HG03354 (cell line): ENCODE results near the gene FBLN2.
"Not testable (repeated sequence)": the region's sequence is repeated elsewhere in the genome, so short reads cannot be mapped to it uniquely, and the experiment has no call there.

Experiments used
- ATAC-seq: cut with Tn5 transposase; IDR thresholded peaks from one replicate; pipeline ENCODE4 v1.9.1; 2021; ENCODE audit warnings: mild to moderate bottlenecking; ENCODE audit not compliant: unreplicated experiment, poor library complexity, severe bottlenecking

Gene FBLN2

DNA sequence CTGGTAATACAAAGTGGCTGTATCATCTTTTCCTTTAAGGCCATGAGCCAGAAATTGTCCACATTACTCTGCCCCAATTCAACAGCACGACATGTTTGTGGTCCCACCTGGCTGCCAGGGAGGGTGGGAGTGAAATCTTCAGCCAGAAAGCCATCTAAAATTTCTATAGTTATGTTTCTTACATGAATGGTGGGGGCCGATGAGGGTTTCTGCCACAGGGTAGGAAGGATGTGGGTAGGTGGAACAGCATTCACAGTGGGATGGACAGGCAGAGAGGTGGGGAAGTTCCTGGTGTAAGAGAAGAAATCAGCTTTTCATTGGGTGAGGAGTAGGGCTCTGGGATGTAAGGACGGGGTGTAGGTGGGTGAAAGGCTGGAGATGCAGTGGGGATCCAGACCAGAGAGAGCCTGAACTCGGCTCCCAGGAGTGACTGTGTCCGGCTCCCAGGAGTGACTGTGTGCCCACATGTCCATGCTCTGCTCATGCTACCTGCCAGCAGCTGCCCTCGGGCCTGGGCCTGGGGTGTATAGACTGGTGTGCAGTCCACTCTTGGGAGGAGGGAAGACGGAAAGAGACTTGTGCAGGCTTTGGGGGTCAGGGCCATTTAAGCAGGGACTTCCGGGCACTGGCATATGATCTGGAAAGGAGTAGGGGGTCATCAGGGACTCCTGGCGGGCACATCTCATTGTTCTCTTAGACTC lies 3.8 kb upstream of the FBLN2 start:
- no peak for ATAC-seq

GRCh38 chr3:13545952-13546454 lies 2.9 kb upstream of the FBLN2 start:
- ATAC-seq, result no peak

GRCh38 chr3:13546667-13547171 lies 2.2 kb upstream of the FBLN2 start:
- no peak for ATAC-seq

GRCh38 chr3:13547591-13548371 lies 1.1 kb upstream of the FBLN2 start:
- ATAC-seq, result no peak

DNA sequence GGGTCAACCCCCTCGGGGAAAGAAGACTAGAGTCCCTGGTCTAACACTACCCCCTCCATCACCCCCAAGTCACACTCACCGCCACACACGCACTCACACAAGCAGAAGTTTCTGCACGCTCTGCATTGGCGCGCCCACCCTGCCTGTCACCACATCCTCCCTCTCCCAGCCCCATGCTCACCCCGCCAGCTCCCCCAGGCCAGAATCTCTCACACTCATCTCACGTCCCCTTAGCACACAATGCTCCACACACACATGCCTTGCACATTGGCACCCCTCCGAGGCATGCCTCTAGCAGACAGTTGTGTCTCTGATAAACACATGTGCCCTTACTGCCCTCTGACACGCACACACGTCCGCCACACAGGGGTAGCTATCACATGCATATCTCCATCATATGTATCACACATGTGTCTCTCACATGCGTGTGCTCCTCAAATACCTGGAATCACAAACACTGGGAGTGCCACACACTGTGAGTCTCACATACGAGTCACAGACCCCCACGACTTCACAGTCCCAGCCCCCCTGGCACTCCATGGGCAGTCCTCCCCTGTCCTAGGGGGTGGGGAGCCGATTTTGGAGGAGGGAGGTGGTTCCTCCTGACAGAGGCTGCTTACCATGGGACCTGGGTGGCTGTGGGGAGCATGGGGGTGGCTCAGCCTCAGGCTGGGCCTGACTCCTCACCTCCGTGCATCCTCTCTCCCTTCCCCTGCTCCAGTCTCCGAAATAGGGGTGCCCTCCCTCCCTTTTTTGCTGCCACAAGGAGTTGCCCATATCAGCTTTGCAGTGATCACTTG lies 898 bp downstream of the FBLN2 start:
- ATAC-seq, result no peak

- ATAC-seq, result no peak
Measured at GRCh38 chr3:13550423-13550690, 1.4 kb downstream of the FBLN2 start.

GRCh38 chr3:13550791-13551360 lies 2.0 kb downstream of the FBLN2 start:
- ATAC-seq, result no peak

DNA sequence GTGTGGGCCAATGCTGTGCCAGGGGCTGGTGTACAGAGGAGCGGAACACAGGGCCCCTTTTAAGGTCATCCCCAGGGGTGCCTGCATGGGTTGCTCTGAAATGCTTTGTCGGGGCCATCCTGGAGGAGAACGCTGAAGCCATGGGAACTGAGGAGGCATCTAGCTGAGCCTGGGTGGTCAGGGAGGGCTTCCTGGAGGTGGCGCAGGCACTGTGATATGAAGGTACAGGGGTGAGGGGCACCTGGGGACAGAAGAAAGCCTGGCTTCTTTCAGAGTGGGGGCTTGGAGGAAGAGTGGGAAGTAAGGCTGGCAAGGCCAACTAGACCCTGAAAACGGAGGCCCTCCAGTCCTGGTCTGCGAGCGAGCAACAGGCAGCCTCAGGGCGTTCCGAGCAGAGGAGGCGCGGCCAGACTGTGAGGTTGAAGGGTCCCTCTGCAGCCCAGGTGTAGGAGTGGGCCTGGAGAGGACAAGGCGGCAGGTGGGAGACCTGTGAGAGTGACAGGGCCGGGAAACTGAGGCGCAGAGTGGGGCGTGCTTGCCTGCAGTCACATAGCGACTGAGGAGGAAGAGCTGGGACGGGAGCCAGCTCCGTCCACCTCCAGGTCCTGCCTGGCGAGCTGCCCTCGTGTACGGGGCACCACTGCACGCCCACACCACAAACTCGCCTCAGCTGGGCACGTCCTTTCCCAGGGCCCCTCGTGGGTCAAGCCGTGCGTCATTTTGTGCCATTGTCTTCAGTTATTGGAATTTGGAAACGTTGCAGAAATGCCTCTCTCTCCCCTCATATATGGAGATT lies 4.1 kb downstream of the FBLN2 start:
- no peak for ATAC-seq

- ATAC-seq, result no peak
Measured at GRCh38 chr3:13553686-13554085, 4.8 kb downstream of the FBLN2 start.

- ATAC-seq, result no peak
Measured at GRCh38 chr3:13555753-13556152, 6.8 kb downstream of the FBLN2 start.

GRCh38 chr3:13556207-13556606 lies 7.3 kb downstream of the FBLN2 start:
- ATAC-seq, result no peak

DNA sequence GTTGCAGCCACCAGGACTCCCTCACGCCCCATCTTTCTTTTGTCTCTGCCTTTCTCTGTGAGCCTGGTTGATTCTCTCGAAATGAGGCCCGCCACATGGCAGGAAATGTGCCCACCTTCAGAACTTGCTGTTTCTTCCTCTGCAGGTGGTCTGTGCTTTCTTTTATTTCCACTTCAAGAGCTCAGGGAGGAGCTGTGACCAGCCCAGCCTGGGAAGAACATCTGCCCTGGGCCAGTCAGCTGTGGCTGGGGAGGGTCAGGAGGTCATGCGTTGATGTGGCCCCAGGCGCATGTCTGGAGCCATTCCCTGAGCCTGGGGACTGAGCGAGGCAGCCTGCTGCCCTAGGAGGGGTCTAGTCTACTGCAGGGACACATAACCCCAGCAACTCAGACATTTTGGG lies 8.0 kb downstream of the FBLN2 start:
- no peak for ATAC-seq

DNA sequence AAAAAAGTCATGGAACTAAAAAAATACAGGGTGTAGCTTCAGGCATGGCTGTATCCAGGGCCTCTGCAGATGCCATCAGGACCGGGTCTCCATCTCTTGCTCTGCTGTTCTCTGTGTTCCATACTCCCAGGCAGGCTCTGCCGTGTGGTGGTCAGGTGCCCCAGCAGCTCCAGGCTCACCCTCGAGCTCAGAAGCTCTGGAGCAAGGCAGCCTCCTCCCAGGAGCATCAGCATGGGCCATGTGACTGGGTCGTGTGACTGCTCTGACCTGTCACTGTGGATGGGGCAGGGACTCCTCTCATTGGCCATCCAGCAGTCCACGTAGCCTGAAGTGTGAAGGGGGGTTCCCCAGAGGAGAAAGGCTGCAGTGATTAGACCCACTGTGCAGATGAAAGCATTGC lies 8.5 kb downstream of the FBLN2 start:
- ATAC-seq, result no peak

GRCh38 chr3:13557926-13558325 lies 9.0 kb downstream of the FBLN2 start:
- ATAC-seq, result no peak

DNA sequence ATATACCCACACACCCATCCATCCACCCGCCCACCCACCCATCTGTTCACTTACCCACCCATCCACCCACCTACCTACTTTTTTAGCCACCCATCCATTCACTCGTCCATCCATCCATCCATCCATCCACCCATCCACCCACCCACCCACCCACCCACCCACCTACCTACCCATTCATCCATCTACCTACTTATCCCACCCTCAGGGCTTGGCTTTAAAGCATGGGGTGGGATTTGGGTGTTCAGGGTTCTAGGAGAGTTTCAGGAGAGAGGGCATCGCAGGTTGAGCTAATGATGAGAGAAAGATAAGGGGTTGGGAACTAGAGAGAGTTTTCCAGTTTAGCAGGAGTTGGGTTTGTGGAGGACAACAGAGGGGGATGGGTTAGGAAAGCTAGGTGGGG lies 9.7 kb downstream of the FBLN2 start:
- ATAC-seq, result no peak

- no peak for ATAC-seq
Measured at GRCh38 chr3:13559764-13560525, 11.0 kb downstream of the FBLN2 start.

DNA sequence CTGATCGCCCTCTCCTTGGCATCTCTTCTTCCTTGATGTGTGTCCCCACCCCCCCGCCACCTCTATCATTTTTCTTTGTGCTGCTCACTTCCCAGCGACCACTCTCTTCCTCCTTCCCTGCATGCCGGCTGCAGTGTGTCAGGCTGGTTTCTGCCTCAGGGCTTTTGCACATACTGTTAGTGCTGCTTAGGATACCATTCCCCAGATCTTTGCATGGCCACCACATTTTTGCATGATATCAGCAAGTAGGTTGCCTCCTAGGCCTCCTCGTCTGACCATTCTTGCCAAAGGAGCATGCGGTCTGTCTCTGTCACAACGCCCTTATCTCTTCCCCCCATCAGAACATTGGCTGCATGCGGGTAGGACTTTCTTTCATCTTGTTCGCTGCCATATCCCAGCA lies 12.5 kb downstream of the FBLN2 start:
- ATAC-seq, result no peak

- ATAC-seq, result no peak
Measured at GRCh38 chr3:13561967-13562366, 13.0 kb downstream of the FBLN2 start.

DNA sequence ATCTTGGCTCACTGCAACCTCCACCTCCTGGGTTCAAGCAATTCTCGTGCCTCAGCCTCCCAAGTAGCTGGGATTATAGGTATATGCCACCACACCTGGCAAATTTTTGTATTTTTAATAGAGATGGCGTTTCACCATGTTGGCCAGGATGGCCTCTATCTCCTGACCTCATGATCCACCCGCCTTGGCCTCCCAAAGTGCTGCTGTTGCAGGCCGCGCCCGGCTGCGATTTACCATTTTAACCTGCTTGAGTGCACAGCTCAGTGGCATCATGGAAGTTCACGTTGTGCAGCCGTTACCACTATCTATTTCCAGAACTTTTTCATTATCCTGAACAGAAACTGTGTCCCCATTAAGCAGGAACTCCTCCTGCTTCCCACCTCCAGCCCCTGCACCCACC lies 13.5 kb downstream of the FBLN2 start:
- ATAC-seq, result not testable (repeated sequence)
